HepG2 (cell line): ENCODE results near the gene TSPAN11. TPM values are rescaled to one million over a fixed set of nuclear protein-coding genes. Genes with fewer than 3 reads are reported as not detected.

Experiments
- ATAC-seq: fragments of 200-7000 bp; cut with Tn5 transposase; 3 replicates; pipeline ENCODE4 v1.9.1; 2020; ENCODE audit warnings: mild to moderate bottlenecking, moderate library complexity
- BruUV-seq: library from RNA; stranded (reverse); fragments of 400-500 nt; replicated peaks from 2 replicates; lab custom pipeline; 2021; lab: Mats Ljungman, UMichigan
- CTCF ChIA-PET: fragments of 300-600 bp; formaldehyde crosslinking; extraction: SDS; loops from one replicate; lab custom pipeline; 2021; ENCODE audit warnings: low total read pairs, inconsistent platforms, low intra/inter-chr PET ratio; lab: Yijun Ruan, JAX
- POLR2A ChIA-PET: fragments of 350-600 bp; sonication (Branson Sonifier 250); formaldehyde crosslinking; loops from one replicate; lab custom pipeline; 2020; ENCODE audit warnings: antibody characterized with exemption, inconsistent platforms; lab: Yijun Ruan, JAX
- DNase-seq: peaks from one replicate; pipeline ENCODE4 v3.0.0-alpha.2; 2015; ENCODE audit warnings: low spot score
- FAIRE-seq: peaks from 3 replicates; lab custom pipeline; 2011; peaks lifted over from hg19 to GRCh38; lab: Jason Lieb, UNC
- H2AFZ ChIP-seq: one replicate; pipeline ENCODE4 v1.6.1; 2011; ENCODE audit warnings: low read length, inconsistent platforms
- H3K27ac ChIP-seq: fragments of 300-600 bp; 3 replicates; pipeline ENCODE4 v1.8.0; 2011; ENCODE audit warnings: mixed run types, mild to moderate bottlenecking, mixed read lengths, low read length, inconsistent platforms; ENCODE audit not compliant: insufficient read depth; ENCODE audit errors: extremely low read length
- H3K27me3 ChIP-seq, 2 experiments: fragments of 200-600 bp in 1 of 2; 2 replicates in 1 of 2; 3 replicates in 1 of 2; pipeline versions ENCODE4 v1.6.0 to v1.8.0; 2011; ENCODE audit warnings: low read length in 2 of 2, mild to moderate bottlenecking in 2 of 2, moderate library complexity in 2 of 2, inconsistent platforms in 1 of 2; ENCODE audit not compliant: insufficient read depth in 2 of 2, control insufficient read depth in 1 of 2
- H3K36me3 ChIP-seq, 2 experiments: fragments of 200-600 bp in 1 of 2; replicated peaks in 1 of 2; 2 replicates in 1 of 2; 3 replicates in 1 of 2; pipeline versions ENCODE4 v1.5.1 to v1.8.0; 2011; ENCODE audit warnings: low read length in 2 of 2, inconsistent platforms in 1 of 2; ENCODE audit not compliant: insufficient read depth in 2 of 2, control insufficient read depth in 1 of 2
- H3K4me1 ChIP-seq: 2 replicates; pipeline ENCODE4 v1.5.1; 2012; ENCODE audit warnings: low read length, inconsistent platforms; ENCODE audit not compliant: insufficient read depth
- H3K4me2 ChIP-seq: 2 replicates; pipeline ENCODE4 v1.6.0; 2011; ENCODE audit warnings: low read depth, low read length, inconsistent platforms
- H3K4me3 ChIP-seq, 3 experiments: fragments of 200-600 bp in 1 of 3; sonication (generic), shearing (Covaris generic) in 1 of 3; replicated peaks in 1 of 3; 2 replicates each; pipeline ENCODE4 v1.5.1; 2011 to 2016; ENCODE audit warnings: low read length in 3 of 3, inconsistent platforms in 2 of 3, low read depth in 2 of 3, mild to moderate bottlenecking in 2 of 3, control low read depth in 1 of 3, mixed read lengths in 1 of 3; ENCODE audit not compliant: insufficient read depth in 1 of 3
- H3K79me2 ChIP-seq: one replicate; pipeline ENCODE4 v1.6.1; 2011; ENCODE audit warnings: low read length, inconsistent platforms; ENCODE audit not compliant: insufficient read depth
- H3K9ac ChIP-seq: 2 replicates; pipeline ENCODE4 v1.6.0; 2011; ENCODE audit warnings: mild to moderate bottlenecking, low read depth, low read length, inconsistent platforms; ENCODE audit not compliant: insufficient read depth
- H3K9me3 ChIP-seq: 2 replicates; pipeline ENCODE4 v1.5.1; 2012; ENCODE audit warnings: mild to moderate bottlenecking, low read length
- H4K20me1 ChIP-seq: 2 replicates; pipeline ENCODE4 v1.6.0; 2011; ENCODE audit warnings: inconsistent platforms, mild to moderate bottlenecking, low read length, moderate library complexity; ENCODE audit not compliant: insufficient read depth
- AGO1 ChIP-seq: fragments of 200-400 bp; formaldehyde crosslinking; IDR thresholded peaks from 2 replicates; pipeline ENCODE4 v1.6.1; 2017; ENCODE audit warnings: mild to moderate bottlenecking, low read depth, low read length, moderate library complexity; ENCODE audit not compliant: poor library complexity, severe bottlenecking
- CCAR2 ChIP-seq: fragments of 200-400 bp; formaldehyde crosslinking; optimal IDR thresholded peaks from 2 replicates; pipeline ENCODE3; 2018; ENCODE audit warnings: low read depth, mild to moderate bottlenecking, low read length, moderate library complexity
- KLF11 ChIP-seq: IDR thresholded peaks from 2 replicates; pipeline ENCODE4 v1.6.1; 2016; ENCODE audit warnings: missing compliant biosample characterization
- MAFF ChIP-seq: IDR thresholded peaks from 2 replicates; pipeline ENCODE4 v1.6.1; 2011; ENCODE audit warnings: low read depth, low read length, improper control_type of control experiment
- MAFK ChIP-seq, 2 experiments: IDR thresholded peaks in 1 of 2; conservative IDR thresholded peaks in 1 of 2; 2 replicates each; pipeline ENCODE4 v1.6.1; 2011; ENCODE audit warnings: improper control_type of control experiment in 2 of 2, low read length in 2 of 2
- MZF1 ChIP-seq: sonication (generic); formaldehyde crosslinking; IDR thresholded peaks from 2 replicates; pipeline ENCODE4 v1.8.1; 2023; ENCODE audit warnings: mild to moderate bottlenecking, missing genetic modification reagents, borderline replicate concordance
- PHB2 ChIP-seq: fragments of 450-650 bp; IDR thresholded peaks from 2 replicates; pipeline ENCODE4 v1.6.1; 2018; ENCODE audit not compliant: partially characterized antibody
- ZBTB14 ChIP-seq: sonication (generic); formaldehyde crosslinking; IDR thresholded peaks from 2 replicates; pipeline ENCODE4 v1.4.0; 2020; ENCODE audit warnings: missing genetic modification reagents
- ZEB1 ChIP-seq: IDR thresholded peaks from 2 replicates; pipeline ENCODE4 v1.6.1; 2012; ENCODE audit warnings: mild to moderate bottlenecking, low read depth, inconsistent platforms; ENCODE audit not compliant: insufficient replicate concordance
- ZKSCAN5 ChIP-seq: sonication (generic); formaldehyde crosslinking; IDR thresholded peaks from 2 replicates; pipeline ENCODE4 v1.5.1; 2020; ENCODE audit warnings: mild to moderate bottlenecking, missing genetic modification reagents
- ZNF3 ChIP-seq: IDR thresholded peaks from 2 replicates; pipeline ENCODE4 v1.7.0; 2017; ENCODE audit warnings: inconsistent platforms
- ZNF512 ChIP-seq: sonication (generic); formaldehyde crosslinking; IDR thresholded peaks from 2 replicates; pipeline ENCODE4 v1.4.0; 2020; ENCODE audit warnings: mild to moderate bottlenecking, missing genetic modification reagents
- ZNF556 ChIP-seq: sonication (generic); formaldehyde crosslinking; IDR thresholded peaks from 2 replicates; pipeline ENCODE4 v1.4.0; 2020; ENCODE audit warnings: mild to moderate bottlenecking, missing genetic modification reagents, borderline replicate concordance
- ZNF75D ChIP-seq: sonication (generic); formaldehyde crosslinking; IDR thresholded peaks from 2 replicates; pipeline ENCODE4 v1.8.1; 2023; ENCODE audit warnings: missing genetic modification reagents, mild to moderate bottlenecking, borderline replicate concordance
- ZSCAN12 ChIP-seq: sonication (generic); formaldehyde crosslinking; IDR thresholded peaks from 2 replicates; pipeline ENCODE4 v1.9.0; 2021; ENCODE audit warnings: mild to moderate bottlenecking, missing genetic modification reagents
- WGBS: methylation state at CpG from one replicate; pipeline ENCODE4 v1.1.6; 2017; ENCODE audit warnings: low lambda C conversion rate; 5-methylcytosine and 5-hydroxymethylcytosine counted together
- in situ Hi-C: cut with HindIII; loops from 2 replicates; pipeline ENCODE4 v1.10.0; 2017; ENCODE audit warnings: low pct_unique_long_range_greater_than_20kb; ENCODE audit not compliant: extremely low pct_ligation_motif_present
- intact Hi-C: fragments of 100-400 bp; cut with micrococcal nuclease; formaldehyde crosslinking; loops from one replicate; pipeline ENCODE4 v1.10.0; 2022; ENCODE audit not compliant: unreplicated experiment
- polyA plus RNA-seq, 8 experiments: library from polyadenylated mRNA; depleted of rRNA in 3 of 8; stranded (reverse) in 7 of 8; unstranded in 1 of 8; fragments of >200 nt; fragmentation: Illumina TruSeq in 4 of 8; extraction: Trizol in 4 of 8; gene quantifications; 2 replicates each; pipeline versions ENCODE4 v1.2.1 to v1.2.3, GENCODE V29; 2011 to 2016; ENCODE audit warnings: low read depth in 4 of 8, missing spikeins in 1 of 8, mixed read lengths in 1 of 8; ENCODE audit not compliant: insufficient read depth in 1 of 8
- total RNA-seq, 5 experiments: library from RNA; depleted of rRNA; stranded (reverse); fragments of >200 nt; fragmentation: Illumina TruSeq; extraction: Trizol; gene quantifications; 2 replicates each; pipeline ENCODE4 v1.2.3, GENCODE V29; 2016; ENCODE audit warnings: low read depth in 1 of 5

The TSPAN11 gene
- total and polyA plus RNA-seq, 2 of the 13 experiments (the other 11 are each of a cell fraction or from before 2014, with no cell fraction given) = 0.01 to 0.07 TPM

GRCh38 chr12:30959778-30960177, 33.2 kb downstream of the TSPAN11 start:
- intact Hi-C loops = no loop called here
- CTCF ChIA-PET = no interaction called here
- Histone ChIP-seq H3K9ac (no peak overlapping the region), H3K4me3 (no peak overlapping the region)
- BruUV-seq = no TSS peak
- no peak for ATAC-seq
- no peak for TF ChIP-seq PHB2
- TF ChIP-seq, all 625 proteins: peak for 0
- POLR2A ChIA-PET = no interaction called here
- no peaks in the 10 kb centered on the region for H4K20me1 ChIP-seq
- H3K27ac ChIP-seq = no peak overlapping the region
- DNase-seq = no peak
- no peak for FAIRE-seq
- H3K9me3 ChIP-seq = no peaks in the 10 kb centered on the region
- 50% methylated on average over 10 of the region's 10 CpGs for whole genome bisulfite sequencing
- H3K36me3 ChIP-seq = no peaks in the 10 kb centered on the region
- no peak overlapping the region for H2AFZ ChIP-seq
- peaks cover 4 to 11% of the 10 kb centered on the region in 2 experiments; a peak in 3 of 5 replicates for H3K27me3 ChIP-seq
- in situ Hi-C loops = no loop called here
- H3K4me2 ChIP-seq = no peak overlapping the region
- no peaks in the 10 kb centered on the region for H3K4me1 ChIP-seq
- H3K79me2 ChIP-seq = no peaks in the 10 kb centered on the region

- no peak overlapping the region for H2AFZ ChIP-seq
- ChIA-PET POLR2A (no interaction called here), CTCF (no interaction called here)
- H3K9ac ChIP-seq = no peak overlapping the region
- H3K27me3 ChIP-seq = peaks cover 8 to 20% of the 10 kb centered on the region in 2 experiments; a peak in 4 of 5 replicates
- no peaks in the 10 kb centered on the region for H3K4me1 ChIP-seq
- intact Hi-C loops (no loop called here), in situ Hi-C loops (no loop called here)
- no peaks in the 10 kb centered on the region for H3K79me2 ChIP-seq
- no peak overlapping the region for H3K4me2 ChIP-seq
- no peak for DNase-seq
- no peak for ATAC-seq
- 21% methylated on average over 3 of the region's 3 CpGs for WGBS
- no peaks in the 10 kb centered on the region for H4K20me1 ChIP-seq
- no peaks in the 10 kb centered on the region for H3K36me3 ChIP-seq
- no TSS peak for BruUV-seq
- H3K4me3 ChIP-seq = no peak overlapping the region
- no peak overlapping the region for H3K27ac ChIP-seq
- TF ChIP-seq AGO1 = no peak
- no peak for TF ChIP-seq ZNF75D
- TF ChIP-seq KLF11 = no peak
- no peak for TF ChIP-seq ZNF3 (CRISPR knock-in tag)
- no peak for TF ChIP-seq ZEB1
- no peak for TF ChIP-seq ZKSCAN5 (CRISPR knock-in tag)
- no peak for TF ChIP-seq CCAR2
- TF ChIP-seq MAFK (conservative IDR thresholded peaks at IDR 0.05 in 1 of 2, IDR thresholded peaks at IDR 0.05 in 1 of 2; ENCODE audit: low read length in 2 of 2) = peak; percentile 87 to 89
- TF ChIP-seq MZF1 (CRISPR knock-in tag) = no peak
- no peak for TF ChIP-seq ZNF556 (CRISPR knock-in tag)
- no peak for TF ChIP-seq ZSCAN12 (CRISPR knock-in tag)
- TF ChIP-seq ZNF512 (CRISPR knock-in tag) = no peak
- no peak for TF ChIP-seq ZBTB14
- TF ChIP-seq MAFF = peak; percentile 77
- TF ChIP-seq, all 625 proteins: peak for 2
- no peak for FAIRE-seq
- no peaks in the 10 kb centered on the region for H3K9me3 ChIP-seq
Observed at GRCh38 chr12:30961030-30961429, 34.5 kb downstream of the TSPAN11 start.
